Testis (tissue), 2 donors: ENCODE data around the gene RPS26.

Experiments
- CTCF ChIP-seq, 3 experiments: fragments of 450-650 bp in 2 of 3; fragments of 200-600 bp in 1 of 3; sonication (generic) in 1 of 3; IDR thresholded peaks; one replicate each; pipeline ENCODE4 v1.5.1; 2016 to 2019; ENCODE audit warnings: antibody characterized with exemption in 3 of 3, mild to moderate bottlenecking in 2 of 3, moderate library complexity in 1 of 3
- POLR2A ChIP-seq: fragments of 450-650 bp; IDR thresholded peaks from one replicate; pipeline ENCODE4 v1.6.1; 2017; ENCODE audit warnings: antibody characterized with exemption, mild to moderate bottlenecking, moderate library complexity

GRCh38 chr12:55996201-55996714 is 45.5 kb upstream of the RPS26 start:
- TF ChIP-seq POLR2A (no peak), CTCF (IDR thresholded peaks at IDR 0.05) (peak; percentile 86 to 91 (median 88))
